ENCODE data around the gene STAT2.
"Not testable (repeated sequence)": the region's sequence is repeated elsewhere in the genome, so short reads cannot be mapped to it uniquely, and the experiment has no call there.

STAT2 gene

GRCh38 chr12:56339158-56339422 is 20.8 kb downstream of the STAT2 start:
- no peak for DNase-seq (ENCODE audit: low read depth)
- no peak for TF ChIP-seq CTCF (IDR thresholded peaks at IDR 0.05; ENCODE audit: insufficient read depth, low read depth, low read length, missing control alignments)
- peak overlapping the region; percentile 3 for H3K4me3 ChIP-seq (ENCODE audit: low read depth, low read length)

GRCh38 chr12:56338308-56339157 is 21.4 kb downstream of the STAT2 start, which contains the start of gene IL23A:
Gene IL23A, plus strand, starts transcription at chr12:56338884. Its CDS starts 161 bp downstream, at chr12:56339045.
- TF ChIP-seq CTCF (IDR thresholded peaks at IDR 0.05; ENCODE audit: insufficient read depth, low read depth, low read length, missing control alignments), result no peak
- peak within 1 kb of the TSS; percentile 3 for H3K4me3 ChIP-seq (ENCODE audit: low read depth, low read length)
- peak; percentile 84 for DNase-seq (ENCODE audit: low read depth)

GRCh38 chr12:56337753-56338251 is 22.1 kb downstream of the STAT2 start:
- no peak for TF ChIP-seq CTCF (IDR thresholded peaks at IDR 0.05; ENCODE audit: insufficient read depth, low read depth, low read length, missing control alignments)
- H3K4me3 ChIP-seq (ENCODE audit: low read depth, low read length), result no peak overlapping the region
- no peak for DNase-seq (ENCODE audit: low read depth)

GRCh38 chr12:56336361-56337167 is 23.3 kb downstream of the STAT2 start:
- peak; percentile 45 for DNase-seq (ENCODE audit: low read depth)
- H3K4me3 ChIP-seq (ENCODE audit: low read depth, low read length), result no peak overlapping the region
- no peak for TF ChIP-seq CTCF (IDR thresholded peaks at IDR 0.05; ENCODE audit: insufficient read depth, low read depth, low read length, missing control alignments)

- not testable (repeated sequence) for DNase-seq (ENCODE audit: low read depth); H3K4me3 ChIP-seq (ENCODE audit: low read depth, low read length)
Measured at GRCh38 chr12:56335527-56335926, 24.4 kb downstream of the STAT2 start.

GRCh38 chr12:56334490-56334793 is 25.5 kb downstream of the STAT2 start:
- no peak for DNase-seq (ENCODE audit: low read depth)
- TF ChIP-seq CTCF (IDR thresholded peaks at IDR 0.05; ENCODE audit: insufficient read depth, low read depth, low read length, missing control alignments), result no peak

GRCh38 chr12:56333679-56334489 is 26.0 kb downstream of the STAT2 start, which contains the start of gene PAN2:
Gene PAN2, minus strand, starts transcription at chr12:56334000. Its CDS starts 906 bp downstream, at chr12:56333094.
- peak; percentile 99 for DNase-seq (ENCODE audit: low read depth)
- H3K4me3 ChIP-seq (ENCODE audit: low read depth, low read length), result peak within 1 kb of the TSS; percentile 66
- TF ChIP-seq CTCF (IDR thresholded peaks at IDR 0.05; ENCODE audit: insufficient read depth, low read depth, low read length, missing control alignments), result peak; percentile 52

More at GRCh38 chr12:56334490-56334793, 25.5 kb downstream of the STAT2 start:
- peak overlapping the region; percentile 66 for H3K4me3 ChIP-seq (ENCODE audit: low read depth, low read length)

Data from GM12865 (cell line).